Lung (tissue), 12 donors: ENCODE measurements around the gene PDCD1. TPM values are rescaled to one million over a fixed set of nuclear protein-coding genes. Genes with fewer than 3 reads are reported as not detected.

Experiments
- ATAC-seq: fragments of 200-7000 bp; cut with Tn5 transposase; one replicate; pipeline ENCODE4 v1.9.1; 2020; ENCODE audit warnings: moderate number of reproducible peaks; ENCODE audit not compliant: insufficient read depth, low FRiP score
- DNase-seq, 3 donors: peaks; one replicate each; pipeline ENCODE4 v3.0.0-alpha.2; 2013 to 2017
- H3K27ac ChIP-seq, 2 donors: one replicate each; pipeline ENCODE4 v1.5.1; 2013; ENCODE audit warnings: mild to moderate bottlenecking in 2 of 2, moderate library complexity in 2 of 2, control low read depth in 1 of 2, inconsistent platforms in 1 of 2, low read depth in 1 of 2, low read length in 1 of 2
- H3K27me3 ChIP-seq, 3 donors: one replicate each; pipeline ENCODE4 v1.5.1; 2013; ENCODE audit warnings: low read length in 2 of 3; ENCODE audit not compliant: control insufficient read depth in 3 of 3, insufficient read depth in 3 of 3
- H3K36me3 ChIP-seq, 4 donors: one replicate each; pipeline ENCODE4 v1.5.1; 2013; ENCODE audit warnings: low read length in 4 of 4, mild to moderate bottlenecking in 1 of 4, moderate library complexity in 1 of 4; ENCODE audit not compliant: control insufficient read depth in 4 of 4, insufficient read depth in 4 of 4
- H3K4me1 ChIP-seq, 5 donors: one replicate each; pipeline ENCODE4 v1.5.1; 2013; ENCODE audit warnings: low read length in 5 of 5, mild to moderate bottlenecking in 2 of 5, moderate library complexity in 1 of 5; ENCODE audit not compliant: control insufficient read depth in 5 of 5, insufficient read depth in 5 of 5
- H3K4me3 ChIP-seq: one replicate; pipeline ENCODE4 v1.5.1; 2013; ENCODE audit warnings: mild to moderate bottlenecking, control low read depth, moderate library complexity
- H3K9ac ChIP-seq, 2 donors: one replicate each; pipeline ENCODE4 v1.5.1; 2013; ENCODE audit warnings: low read length in 2 of 2, control low read depth in 1 of 2; ENCODE audit not compliant: insufficient read depth in 1 of 2
- H3K9me3 ChIP-seq, 4 donors: one replicate each; pipeline ENCODE4 v1.5.1; 2013; ENCODE audit warnings: low read length in 3 of 4, mild to moderate bottlenecking in 1 of 4, moderate library complexity in 1 of 4; ENCODE audit not compliant: control insufficient read depth in 4 of 4, insufficient read depth in 3 of 4
- WGBS, 2 donors: extraction: QIAGEN DNeasy Blood & Tissue Kit; methylation state at CpG; one replicate each; pipeline ENCODE4 v1.1.7; 2013; 5-methylcytosine and 5-hydroxymethylcytosine counted together
- polyA plus RNA-seq, 2 donors: library from polyadenylated mRNA; stranded (reverse); fragments of 200-250 nt; gene quantifications; one replicate each; pipeline ENCODE4 v1.2.1, GENCODE V29; 2013
- total RNA-seq, 2 donors: library from RNA; depleted of rRNA in 1 of 2; stranded (reverse); fragments of >200 nt in 1 of 2; gene quantifications; one replicate each; pipeline ENCODE4 v1.2.1, GENCODE V29; 2014 to 2021
- TF ChIP-seq, protein P1 (sequence below): IDR thresholded peaks from 2 replicates; pipeline ENCODE4 v1.5.1; 2012; ENCODE audit warnings: mild to moderate bottlenecking; ENCODE audit errors: control extremely low read depth, extremely low read depth
- donor health status: control.
- donor health status: control.
- donor health status: Bipolar disorder and iron deficiency.
- donor health status: healthy.
- donor health status: DM: yes; HTN: yes; CAD: no.

Gene PDCD1
- total and polyA plus RNA-seq, 4 donors, result 0.59 to 0.97 (median 0.81) TPM

DNA sequence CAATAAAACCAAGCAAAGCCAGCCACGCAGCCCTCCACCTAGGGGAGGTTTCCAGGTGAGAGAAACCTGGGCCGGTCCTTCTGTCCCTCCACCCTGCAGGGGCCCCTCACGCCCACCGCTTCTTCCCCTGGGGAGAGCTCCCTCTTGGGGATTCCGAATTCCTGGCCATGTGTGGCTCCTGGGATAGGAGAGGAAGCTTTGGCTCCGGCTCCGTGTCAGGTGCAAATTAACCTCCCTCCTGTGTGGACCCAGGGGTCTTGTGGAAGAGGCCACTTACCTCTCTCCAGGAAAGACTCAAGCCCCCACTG is 15.1 kb upstream of the PDCD1 start:
- Histone ChIP-seq H3K27me3 (peaks cover 0 to 4% (median 0%) of the 10 kb centered on the region in 3 donors), H3K4me1 (no peaks in the 10 kb centered on the region), H3K27ac (no peak overlapping the region), H3K9me3 (no peaks in the 10 kb centered on the region), H3K4me3 (no peak overlapping the region), H3K9ac (no peak overlapping the region), H3K36me3 (no peaks in the 10 kb centered on the region)
- ATAC-seq (no peak), DNase-seq (no peak)
- TF ChIP-seq, protein P1, sequence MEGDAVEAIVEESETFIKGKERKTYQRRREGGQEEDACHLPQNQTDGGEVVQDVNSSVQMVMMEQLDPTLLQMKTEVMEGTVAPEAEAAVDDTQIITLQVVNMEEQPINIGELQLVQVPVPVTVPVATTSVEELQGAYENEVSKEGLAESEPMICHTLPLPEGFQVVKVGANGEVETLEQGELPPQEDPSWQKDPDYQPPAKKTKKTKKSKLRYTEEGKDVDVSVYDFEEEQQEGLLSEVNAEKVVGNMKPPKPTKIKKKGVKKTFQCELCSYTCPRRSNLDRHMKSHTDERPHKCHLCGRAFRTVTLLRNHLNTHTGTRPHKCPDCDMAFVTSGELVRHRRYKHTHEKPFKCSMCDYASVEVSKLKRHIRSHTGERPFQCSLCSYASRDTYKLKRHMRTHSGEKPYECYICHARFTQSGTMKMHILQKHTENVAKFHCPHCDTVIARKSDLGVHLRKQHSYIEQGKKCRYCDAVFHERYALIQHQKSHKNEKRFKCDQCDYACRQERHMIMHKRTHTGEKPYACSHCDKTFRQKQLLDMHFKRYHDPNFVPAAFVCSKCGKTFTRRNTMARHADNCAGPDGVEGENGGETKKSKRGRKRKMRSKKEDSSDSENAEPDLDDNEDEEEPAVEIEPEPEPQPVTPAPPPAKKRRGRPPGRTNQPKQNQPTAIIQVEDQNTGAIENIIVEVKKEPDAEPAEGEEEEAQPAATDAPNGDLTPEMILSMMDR, result no peak
- WGBS, 2 donors, result 81 to 96% methylated on average over 7 of the region's 7 CpGs

GRCh38 chr2:241873081-241873802 is 14.5 kb upstream of the PDCD1 start:
- H3K9me3 ChIP-seq, result no peaks in the 10 kb centered on the region
- no peak overlapping the region for H3K4me3 ChIP-seq
- ATAC-seq, result no peak
- TF ChIP-seq, protein P1, result no peak
- H3K4me1 ChIP-seq, result no peaks in the 10 kb centered on the region
- H3K36me3 ChIP-seq, result no peaks in the 10 kb centered on the region
- no peak overlapping the region for H3K27ac ChIP-seq
- no peak overlapping the region for H3K9ac ChIP-seq
- H3K27me3 ChIP-seq, result peaks cover 0 to 8% (median 0%) of the 10 kb centered on the region in 3 donors
- DNase-seq, result no peak
- WGBS, 2 donors, result 94% methylated on average over 35 to 51 of the region's 54 CpGs

GRCh38 chr2:241872313-241872642 is 13.6 kb upstream of the PDCD1 start:
- Histone ChIP-seq H3K27me3 (peaks cover 0 to 11% (median 2%) of the 10 kb centered on the region in 3 donors), H3K9ac (no peak overlapping the region), H3K36me3 (no peaks in the 10 kb centered on the region), H3K27ac (no peak overlapping the region), H3K4me3 (no peak overlapping the region), H3K4me1 (no peaks in the 10 kb centered on the region), H3K9me3 (no peaks in the 10 kb centered on the region)
- ATAC-seq, result no peak
- TF ChIP-seq, protein P1, result no peak
- 82% methylated on average over 15 of the region's 15 CpGs for WGBS, 2 donors
- DNase-seq, result no peak
